HepG2 (cell line): ENCODE results near the gene CMTM5. TPM values are rescaled to one million over a fixed set of nuclear protein-coding genes. Genes with fewer than 3 reads are reported as not detected.
A peak's percentile ranks its signal among the peaks of the same experiment; 100 is the strongest.

Experiments
- ATAC-seq: fragments of 200-7000 bp; cut with Tn5 transposase; 3 replicates; pipeline ENCODE4 v1.9.1; 2020; ENCODE audit warnings: mild to moderate bottlenecking, moderate library complexity
- BruUV-seq: library from RNA; stranded (reverse); fragments of 400-500 nt; replicated peaks from 2 replicates; lab custom pipeline; 2021; lab: Mats Ljungman, UMichigan
- CTCF ChIA-PET: fragments of 300-600 bp; formaldehyde crosslinking; extraction: SDS; loops from one replicate; lab custom pipeline; 2021; ENCODE audit warnings: low total read pairs, inconsistent platforms, low intra/inter-chr PET ratio; lab: Yijun Ruan, JAX
- POLR2A ChIA-PET: fragments of 350-600 bp; sonication (Branson Sonifier 250); formaldehyde crosslinking; loops from one replicate; lab custom pipeline; 2020; ENCODE audit warnings: antibody characterized with exemption, inconsistent platforms; lab: Yijun Ruan, JAX
- DNase-seq: peaks from one replicate; pipeline ENCODE4 v3.0.0-alpha.2; 2015; ENCODE audit warnings: low spot score
- FAIRE-seq: peaks from 3 replicates; lab custom pipeline; 2011; peaks lifted over from hg19 to GRCh38; lab: Jason Lieb, UNC
- H2AFZ ChIP-seq: one replicate; pipeline ENCODE4 v1.6.1; 2011; ENCODE audit warnings: low read length, inconsistent platforms
- H3K27ac ChIP-seq: fragments of 300-600 bp; 3 replicates; pipeline ENCODE4 v1.8.0; 2011; ENCODE audit warnings: mixed run types, mild to moderate bottlenecking, mixed read lengths, low read length, inconsistent platforms; ENCODE audit not compliant: insufficient read depth; ENCODE audit errors: extremely low read length
- H3K27me3 ChIP-seq, 2 experiments: fragments of 200-600 bp in 1 of 2; 2 replicates in 1 of 2; 3 replicates in 1 of 2; pipeline versions ENCODE4 v1.6.0 to v1.8.0; 2011; ENCODE audit warnings: low read length in 2 of 2, mild to moderate bottlenecking in 2 of 2, moderate library complexity in 2 of 2, inconsistent platforms in 1 of 2; ENCODE audit not compliant: insufficient read depth in 2 of 2, control insufficient read depth in 1 of 2
- H3K36me3 ChIP-seq, 2 experiments: fragments of 200-600 bp in 1 of 2; replicated peaks in 1 of 2; 2 replicates in 1 of 2; 3 replicates in 1 of 2; pipeline versions ENCODE4 v1.5.1 to v1.8.0; 2011; ENCODE audit warnings: low read length in 2 of 2, inconsistent platforms in 1 of 2; ENCODE audit not compliant: insufficient read depth in 2 of 2, control insufficient read depth in 1 of 2
- H3K4me1 ChIP-seq: 2 replicates; pipeline ENCODE4 v1.5.1; 2012; ENCODE audit warnings: low read length, inconsistent platforms; ENCODE audit not compliant: insufficient read depth
- H3K4me2 ChIP-seq: 2 replicates; pipeline ENCODE4 v1.6.0; 2011; ENCODE audit warnings: low read depth, low read length, inconsistent platforms
- H3K4me3 ChIP-seq, 3 experiments: fragments of 200-600 bp in 1 of 3; sonication (generic), shearing (Covaris generic) in 1 of 3; replicated peaks in 1 of 3; 2 replicates each; pipeline ENCODE4 v1.5.1; 2011 to 2016; ENCODE audit warnings: low read length in 3 of 3, inconsistent platforms in 2 of 3, low read depth in 2 of 3, mild to moderate bottlenecking in 2 of 3, control low read depth in 1 of 3, mixed read lengths in 1 of 3; ENCODE audit not compliant: insufficient read depth in 1 of 3
- H3K79me2 ChIP-seq: one replicate; pipeline ENCODE4 v1.6.1; 2011; ENCODE audit warnings: low read length, inconsistent platforms; ENCODE audit not compliant: insufficient read depth
- H3K9ac ChIP-seq: 2 replicates; pipeline ENCODE4 v1.6.0; 2011; ENCODE audit warnings: mild to moderate bottlenecking, low read depth, low read length, inconsistent platforms; ENCODE audit not compliant: insufficient read depth
- H3K9me3 ChIP-seq: 2 replicates; pipeline ENCODE4 v1.5.1; 2012; ENCODE audit warnings: mild to moderate bottlenecking, low read length
- H4K20me1 ChIP-seq: 2 replicates; pipeline ENCODE4 v1.6.0; 2011; ENCODE audit warnings: inconsistent platforms, mild to moderate bottlenecking, low read length, moderate library complexity; ENCODE audit not compliant: insufficient read depth
- ATF7 ChIP-seq, 2 experiments: fragments of 450-650 bp in 1 of 2; sonication (generic) in 1 of 2; formaldehyde crosslinking in 1 of 2; IDR thresholded peaks; 2 replicates each; pipeline versions ENCODE4 v1.4.0 to v1.6.1; 2016 to 2020; ENCODE audit warnings: antibody characterized with exemption in 1 of 2, mild to moderate bottlenecking in 1 of 2, missing genetic modification reagents in 1 of 2
- CREB1 ChIP-seq, 2 experiments: fragments of 450-650 bp in 1 of 2; IDR thresholded peaks; 2 replicates each; pipeline ENCODE4 v1.6.1; 2016 to 2017; ENCODE audit warnings: control low read depth in 1 of 2, mild to moderate bottlenecking in 1 of 2, missing compliant biosample characterization in 1 of 2, missing genetic modification characterization in 1 of 2
- ESRRA ChIP-seq: sonication (generic); formaldehyde crosslinking; IDR thresholded peaks from 2 replicates; pipeline ENCODE4 v1.5.1; 2020; ENCODE audit warnings: mild to moderate bottlenecking, low read depth, missing genetic modification reagents
- HBP1 ChIP-seq: IDR thresholded peaks from 2 replicates; pipeline ENCODE4 v1.6.1; 2016; ENCODE audit warnings: low read depth, control low read depth
- MED8 ChIP-seq: sonication (generic); formaldehyde crosslinking; IDR thresholded peaks from 2 replicates; pipeline ENCODE4 v1.8.1; 2023; ENCODE audit warnings: mild to moderate bottlenecking, missing genetic modification reagents; ENCODE audit not compliant: insufficient replicate concordance
- MXD1 ChIP-seq: sonication (generic); formaldehyde crosslinking; IDR thresholded peaks from 2 replicates; pipeline ENCODE4 v1.4.0; 2020; ENCODE audit warnings: mild to moderate bottlenecking, missing genetic modification reagents
- SAFB2 ChIP-seq: sonication (generic); formaldehyde crosslinking; IDR thresholded peaks from 2 replicates; pipeline ENCODE4 v1.5.1; 2020; ENCODE audit warnings: missing genetic modification reagents, low read depth, mild to moderate bottlenecking, borderline replicate concordance
- TP53 ChIP-seq: sonication (generic); formaldehyde crosslinking; conservative IDR thresholded peaks from 2 replicates; pipeline ENCODE4 v1.4.0; 2020; ENCODE audit warnings: missing genetic modification reagents
- ZNF24 ChIP-seq: fragments of 450-650 bp; IDR thresholded peaks from 2 replicates; pipeline ENCODE4 v1.6.1; 2017; ENCODE audit warnings: antibody characterized with exemption, mild to moderate bottlenecking
- ZNF281 ChIP-seq: sonication (generic); formaldehyde crosslinking; IDR thresholded peaks from 2 replicates; pipeline ENCODE4 v1.4.0; 2020; ENCODE audit warnings: missing genetic modification reagents, borderline replicate concordance
- ZNF672 ChIP-seq: sonication (generic); formaldehyde crosslinking; IDR thresholded peaks from 2 replicates; pipeline ENCODE4 v1.8.1; 2022; ENCODE audit warnings: missing genetic modification reagents
- ZNF768 ChIP-seq: sonication (generic); formaldehyde crosslinking; IDR thresholded peaks from 2 replicates; pipeline ENCODE4 v1.4.0; 2020; ENCODE audit warnings: missing genetic modification reagents
- ZSCAN9 ChIP-seq: IDR thresholded peaks from 2 replicates; pipeline ENCODE4 v1.6.1; 2016; ENCODE audit warnings: borderline replicate concordance
- WGBS: methylation state at CpG from one replicate; pipeline ENCODE4 v1.1.6; 2017; ENCODE audit warnings: low lambda C conversion rate; 5-methylcytosine and 5-hydroxymethylcytosine counted together
- in situ Hi-C: cut with HindIII; loops from 2 replicates; pipeline ENCODE4 v1.10.0; 2017; ENCODE audit warnings: low pct_unique_long_range_greater_than_20kb; ENCODE audit not compliant: extremely low pct_ligation_motif_present
- intact Hi-C: fragments of 100-400 bp; cut with micrococcal nuclease; formaldehyde crosslinking; loops from one replicate; pipeline ENCODE4 v1.10.0; 2022; ENCODE audit not compliant: unreplicated experiment
- polyA plus RNA-seq, 8 experiments: library from polyadenylated mRNA; depleted of rRNA in 3 of 8; stranded (reverse) in 7 of 8; unstranded in 1 of 8; fragments of >200 nt; fragmentation: Illumina TruSeq in 4 of 8; extraction: Trizol in 4 of 8; gene quantifications; 2 replicates each; pipeline versions ENCODE4 v1.2.1 to v1.2.3, GENCODE V29; 2011 to 2016; ENCODE audit warnings: low read depth in 4 of 8, missing spikeins in 1 of 8, mixed read lengths in 1 of 8; ENCODE audit not compliant: insufficient read depth in 1 of 8
- total RNA-seq, 5 experiments: library from RNA; depleted of rRNA; stranded (reverse); fragments of >200 nt; fragmentation: Illumina TruSeq; extraction: Trizol; gene quantifications; 2 replicates each; pipeline ENCODE4 v1.2.3, GENCODE V29; 2016; ENCODE audit warnings: low read depth in 1 of 5

CMTM5 gene
- total and polyA plus RNA-seq, 2 of the 13 experiments (the other 11 are each of a cell fraction or from before 2014, with no cell fraction given): not detected

- TF ChIP-seq ZNF24: no peak
- TF ChIP-seq, all 625 proteins: peak for 1
These were observed 28.6 kb upstream of the CMTM5 start (continued) for GRCh38 chr14:23348297-23348655.

- ChIA-PET CTCF (no interaction called here), POLR2A (interaction anchor here (1.0 kb wide), 1 partner anchor 28 kb away, joined by 4 read pairs; the partner anchor contains the start of gene PABPN1)
- H3K9ac ChIP-seq: no peak overlapping the region
- TF ChIP-seq MED8 (CRISPR knock-in tag) (peak; percentile 10), CREB1 (IDR thresholded peaks at IDR 0.05) (peak; percentile 53; the same call in 1 of the 2 replicates), CREB1 (CRISPR knock-in tag; IDR thresholded peaks at IDR 0.05) (no peak), HBP1 (no peak), SAFB2 (CRISPR knock-in tag) (no peak), ZSCAN9 (no peak), ZNF281 (CRISPR knock-in tag) (no peak), ESRRA (0 out of 2 replicates have a peak, but pooled peaks have one; percentile 39), ZNF768 (CRISPR knock-in tag) (peak; percentile 17; the same call in 1 of the 2 replicates), TP53 (CRISPR knock-in tag) (no peak), MXD1 (CRISPR knock-in tag) (0 out of 2 replicates have a peak, but pooled peaks have one; percentile 24), ZNF672 (no peak), ATF7 (IDR thresholded peaks at IDR 0.05) (0 out of 2 replicates have a peak, but pooled peaks have one; percentile 5), ATF7 (CRISPR knock-in tag; IDR thresholded peaks at IDR 0.05) (no peak)
- H3K27ac ChIP-seq: no peak overlapping the region
- no peak for DNase-seq
- H3K9me3 ChIP-seq: no peaks in the 10 kb centered on the region
- intact Hi-C loops (no loop called here), in situ Hi-C loops (no loop called here)
- H2AFZ ChIP-seq: no peak overlapping the region
- H4K20me1 ChIP-seq: no peaks in the 10 kb centered on the region
- no peak overlapping the region for H3K4me3 ChIP-seq
- no peak for ATAC-seq
- FAIRE-seq: no peak
- no peaks in the 10 kb centered on the region for H3K4me1 ChIP-seq
- no TSS peak for BruUV-seq
- H3K36me3 ChIP-seq: no peaks in the 10 kb centered on the region
- no peak overlapping the region for H3K4me2 ChIP-seq
- H3K27me3 ChIP-seq: peaks cover 22 to 90% of the 10 kb centered on the region in 2 experiments
- WGBS: 22% methylated on average over 8 of the region's 8 CpGs
- no peaks in the 10 kb centered on the region for H3K79me2 ChIP-seq
These were observed 27.5 kb upstream of the CMTM5 start for GRCh38 chr14:23349156-23349845.
